Upper lobe of left lung (tissue), 4 donors: Measurements from ENCODE around the gene SAP30BP.

Source experiments
- POLR2A ChIP-seq, 4 donors: fragments of 450-650 bp; IDR thresholded peaks; one replicate each; pipeline ENCODE4 v1.5.1; 2016 to 2017; ENCODE audit warnings: antibody characterized with exemption in 4 of 4, mild to moderate bottlenecking in 2 of 4
- POLR2AphosphoS5 ChIP-seq, 2 donors: sonication (generic); formaldehyde crosslinking; IDR thresholded peaks; one replicate each; pipeline ENCODE4 v1.5.1; 2017; ENCODE audit warnings: antibody characterized with exemption in 2 of 2

GRCh38 chr17:75731086-75731715 lies 64.1 kb downstream of the SAP30BP start:
- TF ChIP-seq POLR2A (IDR thresholded peaks at IDR 0.05) (no peak), POLR2AphosphoS5 (IDR thresholded peaks at IDR 0.05) (no peak)
